GM19099 (cell line): ENCODE results near the gene DRC7.

Experiments used
- POLR2A ChIP-seq: IDR thresholded peaks from 3 replicates; pipeline ENCODE4 v1.6.1; 2011; ENCODE audit warnings: low read depth; ENCODE audit not compliant: insufficient read length; ENCODE audit errors: extremely low read depth

The DRC7 gene

DNA sequence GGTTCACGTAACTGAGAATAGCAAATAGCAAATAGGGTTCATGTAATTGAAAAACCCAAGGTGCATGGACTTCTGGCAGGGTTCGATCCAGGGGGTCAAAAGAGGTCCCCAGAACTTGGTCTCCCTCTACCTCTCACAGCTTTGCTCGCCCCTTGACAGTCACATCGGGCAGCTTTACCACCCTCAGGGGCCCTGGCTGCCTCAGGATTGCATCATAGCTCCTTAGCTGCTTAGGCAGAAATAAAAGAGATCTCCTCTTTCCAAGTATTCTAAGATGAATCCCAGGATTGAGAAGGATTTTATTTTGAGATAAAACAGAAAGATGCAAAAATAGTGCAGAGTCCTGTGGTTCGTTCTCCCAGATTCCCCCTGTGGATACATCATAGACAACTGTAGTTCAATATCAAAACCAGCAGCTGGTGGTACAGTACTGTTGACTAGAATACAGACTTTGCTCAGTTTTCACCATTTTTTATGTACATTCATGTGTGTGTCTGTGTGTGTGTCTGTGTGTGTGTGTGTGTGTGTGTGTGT lies 13.7 kb upstream of the DRC7 start:
- TF ChIP-seq POLR2A = no peak

GRCh38 chr16:57681950-57682728 lies 12.5 kb upstream of the DRC7 start:
- TF ChIP-seq POLR2A = no peak

DNA sequence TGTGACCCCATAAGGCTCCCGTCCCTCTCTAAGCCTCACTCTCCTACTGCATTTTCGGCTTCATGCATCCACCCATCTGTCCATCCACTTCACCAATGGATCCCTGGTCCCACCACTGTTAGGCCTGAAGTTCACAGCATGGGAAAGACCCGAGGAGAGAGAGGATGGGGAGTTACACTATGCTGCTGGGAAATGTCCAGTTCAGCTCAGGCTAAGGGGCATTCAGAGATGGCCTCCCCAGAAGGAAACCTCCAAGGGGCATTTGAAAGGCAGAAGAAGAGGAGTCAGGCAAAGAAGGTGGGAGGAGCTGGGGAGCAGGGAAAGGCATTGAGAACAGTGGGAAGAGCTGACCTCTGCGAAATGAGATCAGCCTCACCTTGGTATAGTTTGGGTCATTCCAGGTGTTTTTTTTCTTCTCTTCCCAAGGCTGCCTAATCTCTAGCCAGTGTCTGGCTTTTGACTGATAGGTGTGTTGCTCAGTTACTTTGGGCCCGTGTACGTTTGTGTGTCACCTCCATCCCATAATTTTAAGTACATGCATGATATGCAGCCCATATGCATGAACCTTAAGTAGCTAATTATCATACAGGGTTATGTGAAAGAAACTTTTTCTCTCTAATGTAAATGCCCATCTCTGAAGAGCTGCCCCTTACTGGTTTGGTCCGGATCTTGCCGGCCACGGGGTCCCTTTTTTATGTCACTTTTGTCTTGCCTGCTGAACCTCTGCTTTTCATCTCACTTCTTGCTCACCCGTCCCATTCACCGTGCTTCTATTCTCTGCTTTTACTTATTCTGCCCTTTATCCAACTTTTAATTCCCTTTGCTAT lies 11.6 kb upstream of the DRC7 start:
- no peak for TF ChIP-seq POLR2A

GRCh38 chr16:57683636-57684545 lies 10.7 kb upstream of the DRC7 start:
- TF ChIP-seq POLR2A = no peak

GRCh38 chr16:57684626-57685358 lies 9.8 kb upstream of the DRC7 start:
- no peak for TF ChIP-seq POLR2A

- TF ChIP-seq POLR2A = no peak
These were observed 9.0 kb upstream of the DRC7 start for GRCh38 chr16:57685633-57686032.

GRCh38 chr16:57686577-57686976 lies 8.0 kb upstream of the DRC7 start:
- TF ChIP-seq POLR2A = no peak

- TF ChIP-seq POLR2A = no peak
These were observed 7.2 kb upstream of the DRC7 start for GRCh38 chr16:57687363-57687929.

GRCh38 chr16:57688487-57688986 lies 6.1 kb upstream of the DRC7 start:
- no peak for TF ChIP-seq POLR2A

- TF ChIP-seq POLR2A = no peak
These were observed 5.4 kb upstream of the DRC7 start for GRCh38 chr16:57688987-57689761.

DNA sequence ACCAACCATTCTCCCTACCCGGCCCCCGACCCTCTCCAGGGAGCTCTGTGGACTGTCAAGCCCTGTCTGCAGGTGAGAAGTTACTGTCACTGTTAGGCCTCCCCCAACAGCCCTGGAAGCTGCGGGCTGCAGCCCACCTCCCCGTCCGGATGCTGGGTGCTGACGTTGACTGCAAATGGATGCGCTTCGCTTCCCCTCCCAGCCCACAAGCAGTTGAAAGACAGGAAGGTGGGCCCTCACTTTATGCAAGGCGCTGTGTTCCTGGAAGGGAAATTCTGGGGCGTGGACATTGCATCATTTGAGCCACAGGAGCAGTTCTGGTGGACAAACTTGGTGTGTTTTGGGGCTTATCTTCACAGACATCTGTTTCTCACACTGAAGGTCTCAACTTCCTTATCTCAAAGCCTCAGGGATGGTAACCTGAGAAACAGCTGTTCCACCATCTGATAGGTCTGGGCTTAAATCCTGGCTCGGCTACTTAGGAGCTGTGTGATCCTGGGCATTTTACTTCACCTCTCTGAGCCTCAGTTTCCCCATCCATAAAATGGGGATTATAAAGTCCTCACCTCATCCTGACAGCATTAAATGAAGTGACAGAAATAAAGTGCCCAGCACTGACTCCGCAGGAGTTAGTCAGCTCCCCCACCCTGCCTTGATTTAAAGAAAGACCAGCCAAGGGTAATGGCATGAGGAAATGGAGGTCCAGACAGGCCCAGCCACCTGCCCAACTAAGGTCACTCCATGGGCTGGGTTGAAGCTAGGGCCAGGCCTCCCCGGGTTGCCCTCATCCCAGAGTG lies 4.6 kb upstream of the DRC7 start:
- TF ChIP-seq POLR2A = no peak

GRCh38 chr16:57690782-57691471 lies 3.7 kb upstream of the DRC7 start:
- no peak for TF ChIP-seq POLR2A

DNA sequence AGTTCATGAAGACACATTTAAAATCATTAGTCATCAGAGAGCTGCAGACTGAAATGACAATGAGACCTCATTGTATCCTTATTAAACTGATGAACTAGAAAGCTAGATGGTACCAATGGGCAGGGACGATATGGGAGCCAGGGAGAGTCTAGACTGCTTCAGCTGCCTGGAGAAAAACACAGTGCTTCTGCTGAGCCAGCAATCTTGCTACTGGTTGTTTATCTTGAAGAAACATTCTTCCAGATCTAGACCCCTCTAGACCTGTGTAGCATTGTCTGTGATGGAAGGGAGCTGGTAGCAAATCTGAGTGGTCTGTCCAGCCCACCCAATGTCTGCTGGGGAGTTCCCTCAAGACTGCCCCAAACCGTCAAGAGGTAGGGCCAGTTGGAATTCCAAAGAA lies 2.0 kb upstream of the DRC7 start:
- TF ChIP-seq POLR2A = no peak
